Smooth muscle cell (in vitro differentiated cells): ENCODE data around the gene EMP2. TPM values are rescaled to one million over a fixed set of nuclear protein-coding genes. Genes with fewer than 3 reads are reported as not detected.

Source experiments
- DNase-seq: peaks from one replicate; lab custom pipeline; 2025; ENCODE audit not compliant: unreplicated experiment; lab: John Stamatoyannopoulos, UW
- H2AFZ ChIP-seq: fragments of 200-600 bp; sonication (generic); 2 replicates; pipeline ENCODE4 v1.6.0; 2016; ENCODE audit warnings: antibody characterized with exemption, low read depth, mild to moderate bottlenecking
- H3F3A ChIP-seq: fragments of 200-600 bp; sonication (generic); 2 replicates; pipeline ENCODE4 v1.6.0; 2017; ENCODE audit warnings: antibody characterized with exemption, low read depth
- H3K27ac ChIP-seq: fragments of 200-600 bp; sonication (generic); 2 replicates; pipeline ENCODE4 v1.5.1; 2016; ENCODE audit warnings: low read depth, mild to moderate bottlenecking
- H3K27me3 ChIP-seq: fragments of 200-600 bp; sonication (generic); 2 replicates; pipeline ENCODE4 v1.6.1; 2016; ENCODE audit warnings: low read depth, mild to moderate bottlenecking
- H3K36me3 ChIP-seq: fragments of 200-600 bp; sonication (generic); 2 replicates; pipeline ENCODE4 v1.5.1; 2016; ENCODE audit warnings: low read depth
- H3K4me1 ChIP-seq: fragments of 200-600 bp; sonication (generic); 2 replicates; pipeline ENCODE4 v1.5.1; 2016; ENCODE audit warnings: low read depth
- H3K4me2 ChIP-seq: fragments of 200-600 bp; sonication (generic); 2 replicates; pipeline ENCODE4 v1.6.0; 2016; ENCODE audit warnings: mild to moderate bottlenecking
- H3K4me3 ChIP-seq: fragments of 200-600 bp; sonication (generic); 2 replicates; pipeline ENCODE4 v1.5.1; 2016; ENCODE audit warnings: mild to moderate bottlenecking
- H3K79me2 ChIP-seq: fragments of 200-600 bp; sonication (generic); 2 replicates; pipeline ENCODE4 v1.6.0; 2016; ENCODE audit warnings: low read depth, mild to moderate bottlenecking
- H3K9ac ChIP-seq: fragments of 200-600 bp; sonication (generic); 2 replicates; pipeline ENCODE4 v1.6.0; 2016; ENCODE audit warnings: low read depth
- H3K9me3 ChIP-seq: fragments of 200-600 bp; sonication (generic); replicated peaks from 2 replicates; pipeline ENCODE4 v1.5.1; 2016; ENCODE audit warnings: low read depth
- H4K20me1 ChIP-seq: fragments of 200-600 bp; sonication (generic); 2 replicates; pipeline ENCODE4 v1.6.0; 2016; ENCODE audit warnings: low read depth
- WGBS: methylation state at CpG from one replicate; pipeline ENCODE4 v1.1.7; 2016; ENCODE audit warnings: low lambda C conversion rate; 5-methylcytosine and 5-hydroxymethylcytosine counted together
- polyA plus RNA-seq: library from polyadenylated mRNA; unstranded; fragments of >200 nt; fragmentation: Nextera tagmentation; extraction: Ambion mirVana; gene quantifications from 2 replicates; pipeline ENCODE4 v1.2.1, GENCODE V29; 2016
- total RNA-seq: library from RNA; depleted of rRNA; stranded (reverse); fragments of >200 nt; gene quantifications from 2 replicates; pipeline ENCODE4 v1.2.3, GENCODE V29; 2014
- TF ChIP-seq, protein P1 (sequence below): fragments of 200-600 bp; sonication (generic); IDR thresholded peaks from 2 replicates; pipeline ENCODE4 v1.5.1; 2017; ENCODE audit warnings: borderline replicate concordance, mild to moderate bottlenecking, antibody characterized with exemption; ENCODE audit not compliant: insufficient read depth, poor library complexity, severe bottlenecking

EMP2 gene
- total and polyA plus RNA-seq, 2 experiments from 2014 or later: 3.9 to 20.7 TPM

- WGBS: 78% methylated on average over 7 of the region's 7 CpGs
- H2AFZ ChIP-seq: no peak overlapping the region
- TF ChIP-seq, protein P1, sequence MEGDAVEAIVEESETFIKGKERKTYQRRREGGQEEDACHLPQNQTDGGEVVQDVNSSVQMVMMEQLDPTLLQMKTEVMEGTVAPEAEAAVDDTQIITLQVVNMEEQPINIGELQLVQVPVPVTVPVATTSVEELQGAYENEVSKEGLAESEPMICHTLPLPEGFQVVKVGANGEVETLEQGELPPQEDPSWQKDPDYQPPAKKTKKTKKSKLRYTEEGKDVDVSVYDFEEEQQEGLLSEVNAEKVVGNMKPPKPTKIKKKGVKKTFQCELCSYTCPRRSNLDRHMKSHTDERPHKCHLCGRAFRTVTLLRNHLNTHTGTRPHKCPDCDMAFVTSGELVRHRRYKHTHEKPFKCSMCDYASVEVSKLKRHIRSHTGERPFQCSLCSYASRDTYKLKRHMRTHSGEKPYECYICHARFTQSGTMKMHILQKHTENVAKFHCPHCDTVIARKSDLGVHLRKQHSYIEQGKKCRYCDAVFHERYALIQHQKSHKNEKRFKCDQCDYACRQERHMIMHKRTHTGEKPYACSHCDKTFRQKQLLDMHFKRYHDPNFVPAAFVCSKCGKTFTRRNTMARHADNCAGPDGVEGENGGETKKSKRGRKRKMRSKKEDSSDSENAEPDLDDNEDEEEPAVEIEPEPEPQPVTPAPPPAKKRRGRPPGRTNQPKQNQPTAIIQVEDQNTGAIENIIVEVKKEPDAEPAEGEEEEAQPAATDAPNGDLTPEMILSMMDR: no peak
- peaks cover 2% of the 10 kb centered on the region for H3F3A ChIP-seq
- no peaks in the 10 kb centered on the region for H3K79me2 ChIP-seq
- H3K27ac ChIP-seq: no peak overlapping the region
- peaks cover 31% of the 10 kb centered on the region for H3K27me3 ChIP-seq
- H3K9me3 ChIP-seq: no peaks in the 10 kb centered on the region
- H3K4me1 ChIP-seq: no peaks in the 10 kb centered on the region
- H3K4me3 ChIP-seq: no peak overlapping the region
- no peak overlapping the region for H3K9ac ChIP-seq
- no peak for DNase-seq
- no peak overlapping the region for H3K4me2 ChIP-seq
- H3K36me3 ChIP-seq: no peaks in the 10 kb centered on the region
- no peaks in the 10 kb centered on the region for H4K20me1 ChIP-seq
Measured at GRCh38 chr16:10520869-10521578, 59.4 kb downstream of the EMP2 start.

- H2AFZ ChIP-seq: no peak overlapping the region
- no peaks in the 10 kb centered on the region for H3K79me2 ChIP-seq
- H3K4me3 ChIP-seq: no peak overlapping the region
- H3F3A ChIP-seq: peaks cover 2% of the 10 kb centered on the region
- no peaks in the 10 kb centered on the region for H3K4me1 ChIP-seq
- no peaks in the 10 kb centered on the region for H4K20me1 ChIP-seq
- peaks cover 31% of the 10 kb centered on the region for H3K27me3 ChIP-seq
- DNase-seq: no peak
- H3K9me3 ChIP-seq: no peaks in the 10 kb centered on the region
- TF ChIP-seq, protein P1: no peak
- H3K36me3 ChIP-seq: no peaks in the 10 kb centered on the region
- no peak overlapping the region for H3K27ac ChIP-seq
- no peak overlapping the region for H3K4me2 ChIP-seq
- H3K9ac ChIP-seq: no peak overlapping the region
- WGBS: 83% methylated on average over 10 of the region's 10 CpGs
Measured at GRCh38 chr16:10519929-10520868, 60.2 kb downstream of the EMP2 start.

GRCh38 chr16:10519297-10519696 lies 61.1 kb downstream of the EMP2 start:
- Histone ChIP-seq H3K79me2 (no peaks in the 10 kb centered on the region), H3K4me2 (no peak overlapping the region), H3K27ac (no peak overlapping the region), H4K20me1 (no peaks in the 10 kb centered on the region), H3F3A (peaks cover 2% of the 10 kb centered on the region), H3K36me3 (no peaks in the 10 kb centered on the region), H3K4me1 (no peaks in the 10 kb centered on the region), H3K4me3 (no peak overlapping the region), H2AFZ (no peak overlapping the region), H3K9me3 (no peaks in the 10 kb centered on the region), H3K9ac (no peak overlapping the region), H3K27me3 (peaks cover 31% of the 10 kb centered on the region)
- no CpG with 5 or more reads among the region's 1 CpG for WGBS
- TF ChIP-seq, protein P1: no peak
- no peak for DNase-seq
